Measurements from ENCODE around the gene EN1.

The EN1 gene

GRCh38 chr2:118846953-118847761 is at the start of gene EN1:
EN1 (minus strand) TSS chr2:118847648; CDS start chr2:118847167, 481 bp downstream.
- DNase-seq, result peak; percentile 14

GRCh38 chr2:118893100-118893499 is 45.7 kb upstream of the EN1 start:
- DNase-seq, result no peak

GRCh38 chr2:118889995-118890394 is 42.5 kb upstream of the EN1 start:
- DNase-seq, result no peak

- DNase-seq, result no peak
Measured at GRCh38 chr2:118883792-118884191, 36.3 kb upstream of the EN1 start.

GRCh38 chr2:118882693-118883336 is 35.4 kb upstream of the EN1 start:
- peak; percentile 75 for DNase-seq

GRCh38 chr2:118881490-118882129 is 34.2 kb upstream of the EN1 start:
- peak; percentile 92 for DNase-seq

GRCh38 chr2:118880501-118880900 is 33.1 kb upstream of the EN1 start:
- DNase-seq, result no peak

GRCh38 chr2:118878531-118879149 is 31.2 kb upstream of the EN1 start:
- DNase-seq, result no peak

GRCh38 chr2:118875318-118875717 is 27.9 kb upstream of the EN1 start:
- DNase-seq, result no peak

- no peak for DNase-seq
Measured at GRCh38 chr2:118874324-118874723, 26.9 kb upstream of the EN1 start.

GRCh38 chr2:118865106-118865505 is 17.7 kb upstream of the EN1 start:
- peak; percentile 58 for DNase-seq

- DNase-seq, result no peak
Measured at GRCh38 chr2:118864207-118864606, 16.8 kb upstream of the EN1 start.

- DNase-seq, result no peak
Measured at GRCh38 chr2:118861731-118862130, 14.3 kb upstream of the EN1 start.

GRCh38 chr2:118861242-118861641 is 13.8 kb upstream of the EN1 start:
- no peak for DNase-seq

- DNase-seq, result peak; percentile 23
Measured at GRCh38 chr2:118860506-118860905, 13.1 kb upstream of the EN1 start.

- no peak for DNase-seq
Measured at GRCh38 chr2:118859157-118859770, 11.8 kb upstream of the EN1 start.

- no peak for DNase-seq
Measured at GRCh38 chr2:118858485-118859156, 11.2 kb upstream of the EN1 start.

- DNase-seq, result no peak
Measured at GRCh38 chr2:118857677-118858484, 10.4 kb upstream of the EN1 start.

GRCh38 chr2:118856978-118857676 is 9.7 kb upstream of the EN1 start:
- no peak for DNase-seq

- no peak for DNase-seq
Measured at GRCh38 chr2:118856330-118856977, 9.0 kb upstream of the EN1 start.
